ENCODE measurements around the gene USP15. TPM values are rescaled to one million over a fixed set of nuclear protein-coding genes. Genes with fewer than 3 reads are reported as not detected.

USP15 gene
- total RNA-seq, 1 experiment from 2014 or later, result 35.3 TPM

GRCh38 chr12:62320054-62320453, 59.9 kb downstream of the USP15 start:
- Histone ChIP-seq H2AFZ (ENCODE audit: low read length) (no peak overlapping the region), H3K27ac (ENCODE audit: insufficient read length, low read depth, low read length) (no peak overlapping the region)

More at GRCh38 chr12:62320054-62320453, 59.9 kb downstream of the USP15 start:
- no CpG with 5 or more reads among the region's 3 CpGs for WGBS (ENCODE audit: extremely low coverage, insufficient read length, low lambda C conversion rate)
- TF ChIP-seq, protein P1, sequence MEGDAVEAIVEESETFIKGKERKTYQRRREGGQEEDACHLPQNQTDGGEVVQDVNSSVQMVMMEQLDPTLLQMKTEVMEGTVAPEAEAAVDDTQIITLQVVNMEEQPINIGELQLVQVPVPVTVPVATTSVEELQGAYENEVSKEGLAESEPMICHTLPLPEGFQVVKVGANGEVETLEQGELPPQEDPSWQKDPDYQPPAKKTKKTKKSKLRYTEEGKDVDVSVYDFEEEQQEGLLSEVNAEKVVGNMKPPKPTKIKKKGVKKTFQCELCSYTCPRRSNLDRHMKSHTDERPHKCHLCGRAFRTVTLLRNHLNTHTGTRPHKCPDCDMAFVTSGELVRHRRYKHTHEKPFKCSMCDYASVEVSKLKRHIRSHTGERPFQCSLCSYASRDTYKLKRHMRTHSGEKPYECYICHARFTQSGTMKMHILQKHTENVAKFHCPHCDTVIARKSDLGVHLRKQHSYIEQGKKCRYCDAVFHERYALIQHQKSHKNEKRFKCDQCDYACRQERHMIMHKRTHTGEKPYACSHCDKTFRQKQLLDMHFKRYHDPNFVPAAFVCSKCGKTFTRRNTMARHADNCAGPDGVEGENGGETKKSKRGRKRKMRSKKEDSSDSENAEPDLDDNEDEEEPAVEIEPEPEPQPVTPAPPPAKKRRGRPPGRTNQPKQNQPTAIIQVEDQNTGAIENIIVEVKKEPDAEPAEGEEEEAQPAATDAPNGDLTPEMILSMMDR (conservative IDR thresholded peaks at IDR 0.05), result no peak
- Mint-ChIP-seq H3K27ac (peak overlapping the region in 2 of 3 experiments; percentile 5 to 11; a peak in 2 of 7 replicates), H3K36me3 (ENCODE audit: insufficient read depth in 1 of 3, low read depth in 3 of 3) (peaks cover 0 to 15% (median 12%) of the 10 kb centered on the region in 3 experiments; a peak in 6 of 7 replicates), H3K9me3 (no peaks in the 10 kb centered on the region), H3K4me3 (no peak overlapping the region), H3K27me3 (ENCODE audit: low read depth) (no peaks in the 10 kb centered on the region), H3K4me1 (no peaks in the 10 kb centered on the region)
- no peak overlapping the region for H2BK20ac ChIP-seq (ENCODE audit: low read depth, low read length, poor library complexity, severe bottlenecking)
- H4K20me1 ChIP-seq (ENCODE audit: control insufficient read depth, insufficient read depth, insufficient read length), result no peaks in the 10 kb centered on the region
- H2BK15ac ChIP-seq (ENCODE audit: low read depth, low read length), result no peak overlapping the region
- no peak overlapping the region for H3K56ac ChIP-seq (ENCODE audit: insufficient read length, low read depth, low read length)
- no peaks in the 10 kb centered on the region for H3K79me2 ChIP-seq (ENCODE audit: insufficient read depth, low read length)
- no peak overlapping the region for H4K91ac ChIP-seq (ENCODE audit: insufficient read length, low read depth, low read length)
- H2BK12ac ChIP-seq (ENCODE audit: insufficient read length, low read depth, low read length), result no peak overlapping the region
- H2BK5ac ChIP-seq (ENCODE audit: insufficient read length, low read length), result no peak overlapping the region
- no peak overlapping the region for H3K9ac ChIP-seq (ENCODE audit: extremely low read depth, insufficient read length, low read length)
- H3T11ph ChIP-seq (ENCODE audit: low read length), result no peak overlapping the region
- no peaks in the 10 kb centered on the region for H3K9me3 ChIP-seq (ENCODE audit: control insufficient read depth, low read depth, low read length)
- DNase-seq, result no peak
- no peaks in the 10 kb centered on the region for H3K4me1 ChIP-seq (ENCODE audit: insufficient read depth, low read length)
- H4K8ac ChIP-seq (replicated peaks; ENCODE audit: insufficient read length, low read depth, low read length), result no peak overlapping the region
- no peak overlapping the region for H3K18ac ChIP-seq (ENCODE audit: insufficient read length, low read depth, low read length)
- H3K23ac ChIP-seq (ENCODE audit: insufficient read length, low read depth, low read length), result no peak overlapping the region
- no peak overlapping the region for H3K4ac ChIP-seq (ENCODE audit: low read depth, low read length)
- H3K23me2 ChIP-seq (ENCODE audit: insufficient read length, low read depth, low read length, poor library complexity, severe bottlenecking), result no peaks in the 10 kb centered on the region
- no peak overlapping the region for H3K4me2 ChIP-seq (ENCODE audit: insufficient read depth, insufficient read length, low read length)
- no peaks in the 10 kb centered on the region for H3K27me3 ChIP-seq (ENCODE audit: insufficient read depth, low read length)
- no peak overlapping the region for H2BK120ac ChIP-seq (ENCODE audit: low read depth, low read length, poor library complexity, severe bottlenecking)
- no peak overlapping the region for H4K5ac ChIP-seq (ENCODE audit: insufficient read length, low read depth, low read length)
- H3K14ac ChIP-seq (ENCODE audit: insufficient read depth, low read length), result no peak overlapping the region
- H3K79me1 ChIP-seq (ENCODE audit: insufficient read depth, low read depth, low read length, poor library complexity, severe bottlenecking), result no peaks in the 10 kb centered on the region
- H2AK5ac ChIP-seq (ENCODE audit: insufficient read length, low read length), result no peak overlapping the region
